WTC11 (cell line): Measurements from ENCODE around the gene TMEM89. TPM values are rescaled to one million over a fixed set of nuclear protein-coding genes. Genes with fewer than 3 reads are reported as not detected.
A peak's percentile ranks its signal among the peaks of the same experiment; 100 is the strongest.

Source experiments
- CREB1 ChIP-seq: sonication (generic); formaldehyde crosslinking; IDR thresholded peaks from 2 replicates; pipeline ENCODE4 v1.8.0; 2023; ENCODE audit warnings: mild to moderate bottlenecking, missing genetic modification reagents
- E2F4 ChIP-seq: sonication (generic); formaldehyde crosslinking; IDR thresholded peaks from 2 replicates; pipeline ENCODE4 v1.8.1; 2022; ENCODE audit warnings: low read depth, mild to moderate bottlenecking, moderate library complexity, missing genetic modification reagents, borderline replicate concordance
- ESRRA ChIP-seq: sonication (generic); formaldehyde crosslinking; IDR thresholded peaks from 2 replicates; pipeline ENCODE4 v1.8.1; 2022; ENCODE audit warnings: mild to moderate bottlenecking, missing genetic modification reagents, borderline replicate concordance
- ETV6 ChIP-seq: sonication (generic); formaldehyde crosslinking; IDR thresholded peaks from 2 replicates; pipeline ENCODE4 v1.8.1; 2022; ENCODE audit warnings: mild to moderate bottlenecking, missing genetic modification reagents
- GABPB1 ChIP-seq: sonication (generic); formaldehyde crosslinking; IDR thresholded peaks from 2 replicates; pipeline ENCODE4 v1.8.1; 2023; ENCODE audit warnings: mild to moderate bottlenecking, missing genetic modification reagents
- HMGA2 ChIP-seq: fragments of 250-450 bp; sonication (Bioruptor Pico); IDR thresholded peaks from 2 replicates; pipeline ENCODE4 v1.4.0; 2021; ENCODE audit warnings: mild to moderate bottlenecking, moderate library complexity
- IRF2 ChIP-seq: sonication (generic); formaldehyde crosslinking; IDR thresholded peaks from 2 replicates; pipeline ENCODE4 v1.8.0; 2022; ENCODE audit warnings: low read depth, missing genetic modification reagents, borderline replicate concordance
- KAT7 ChIP-seq: sonication (generic); formaldehyde crosslinking; IDR thresholded peaks from 2 replicates; pipeline ENCODE4 v1.8.1; 2023; ENCODE audit warnings: missing genetic modification reagents, mild to moderate bottlenecking, borderline replicate concordance
- MYBL2 ChIP-seq: sonication (generic); formaldehyde crosslinking; IDR thresholded peaks from 2 replicates; pipeline ENCODE4 v1.8.1; 2023; ENCODE audit warnings: mild to moderate bottlenecking, moderate library complexity, missing genetic modification reagents
- NFATC4 ChIP-seq: fragments of 250-450 bp; sonication (Bioruptor Pico); IDR thresholded peaks from 2 replicates; pipeline ENCODE4 v1.9.0; 2021; ENCODE audit warnings: mild to moderate bottlenecking
- NR3C1 ChIP-seq: sonication (generic); formaldehyde crosslinking; conservative IDR thresholded peaks from 2 replicates; pipeline ENCODE4 v1.8.1; 2023; ENCODE audit warnings: low read depth, mild to moderate bottlenecking, missing genetic modification reagents
- SMAD4 ChIP-seq: sonication (generic); formaldehyde crosslinking; IDR thresholded peaks from 2 replicates; pipeline ENCODE4 v1.8.0; 2022; ENCODE audit warnings: mild to moderate bottlenecking, missing genetic modification reagents
- TP53 ChIP-seq: sonication (generic); formaldehyde crosslinking; IDR thresholded peaks from 2 replicates; pipeline ENCODE4 v1.8.1; 2023; ENCODE audit warnings: mild to moderate bottlenecking, missing genetic modification reagents
- ZNF121 ChIP-seq: sonication (generic); formaldehyde crosslinking; IDR thresholded peaks from 2 replicates; pipeline ENCODE4 v1.8.0; 2023; ENCODE audit warnings: missing genetic modification reagents
- ZNF232 ChIP-seq: sonication (generic); formaldehyde crosslinking; IDR thresholded peaks from 2 replicates; pipeline ENCODE4 v1.8.0; 2022; ENCODE audit warnings: mild to moderate bottlenecking, missing genetic modification reagents
- ZNF281 ChIP-seq: sonication (generic); formaldehyde crosslinking; IDR thresholded peaks from 2 replicates; pipeline ENCODE4 v1.8.0; 2023; ENCODE audit warnings: mild to moderate bottlenecking, missing genetic modification reagents
- ZNF317 ChIP-seq: sonication (generic); formaldehyde crosslinking; IDR thresholded peaks from 2 replicates; pipeline ENCODE4 v1.8.1; 2023; ENCODE audit warnings: low read depth, mild to moderate bottlenecking, moderate library complexity, missing genetic modification reagents, borderline replicate concordance
- ZNF396 ChIP-seq: fragments of 250-450 bp; sonication (Bioruptor Pico); IDR thresholded peaks from 2 replicates; pipeline ENCODE4 v1.8.0; 2021; ENCODE audit warnings: mild to moderate bottlenecking, moderate library complexity, borderline replicate concordance
- ZNF671 ChIP-seq: fragments of 250-450 bp; sonication (Bioruptor Pico); IDR thresholded peaks from 2 replicates; pipeline ENCODE4 v1.8.0; 2021; ENCODE audit warnings: mild to moderate bottlenecking
- total RNA-seq: library from RNA; stranded (reverse); gene quantifications from 3 replicates; pipeline ENCODE4 v1.2.3, GENCODE V29; 2021
- TF ChIP-seq, protein P1 (sequence below): sonication (generic); formaldehyde crosslinking; IDR thresholded peaks from 2 replicates; pipeline ENCODE4 v1.8.0; 2022; ENCODE audit warnings: mild to moderate bottlenecking, missing genetic modification reagents
- TF ChIP-seq, protein P2 (sequence below): sonication (generic); formaldehyde crosslinking; IDR thresholded peaks from 2 replicates; pipeline ENCODE4 v1.8.0; 2023; ENCODE audit warnings: missing genetic modification reagents, mild to moderate bottlenecking, borderline replicate concordance

TMEM89 gene
- total RNA-seq, 1 experiment from 2014 or later: 0.66 TPM

DNA sequence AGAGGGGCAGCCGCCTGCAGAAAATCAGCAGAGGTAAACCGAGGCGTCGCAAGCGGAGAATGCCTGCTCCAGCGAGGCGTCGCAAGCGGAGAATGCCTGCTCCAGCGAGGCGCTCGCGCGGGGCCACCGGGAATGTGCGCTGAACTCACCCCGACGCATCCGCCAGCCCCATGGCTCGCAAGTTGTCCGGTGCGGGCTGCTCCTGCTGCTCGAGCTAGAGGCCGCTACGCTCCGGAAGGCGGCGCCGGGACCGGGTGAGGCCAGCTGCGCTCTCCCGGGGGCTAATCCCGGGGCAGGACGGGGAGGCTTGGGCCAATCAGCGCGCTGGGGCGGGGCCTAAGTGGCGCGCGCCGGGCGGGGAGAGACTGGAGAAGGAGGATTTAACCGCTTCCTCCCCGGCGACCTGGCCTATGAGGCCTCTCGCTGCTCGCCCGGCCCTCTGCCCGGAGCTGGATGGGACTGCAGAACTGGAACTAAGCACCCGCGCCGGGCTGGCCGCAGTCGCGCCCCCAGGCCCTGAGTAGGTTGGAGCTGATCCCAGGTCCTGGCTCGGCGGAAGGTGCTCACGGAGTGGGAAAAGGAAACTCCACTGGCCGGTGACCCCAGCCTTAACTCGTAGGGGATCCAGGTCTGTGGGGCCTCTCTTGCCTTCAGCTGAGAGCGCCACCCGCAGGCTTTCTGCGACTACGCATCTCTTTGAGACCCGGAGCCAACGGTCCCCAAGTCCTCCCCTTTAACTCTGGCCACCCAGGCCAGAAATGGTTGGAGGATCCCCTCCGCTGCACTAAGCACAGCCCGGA lies 13.9 kb upstream of the TMEM89 start, which contains the start of gene SLC26A6 (continued):
- TF ChIP-seq E2F4 (CRISPR knock-in tag) (0 out of 2 replicates have a peak, but pooled peaks have one; percentile 17), TP53 (no peak), ZNF232 (no peak; the same call in 1 of the 2 replicates), ZNF317 (CRISPR knock-in tag) (0 out of 2 replicates have a peak, but pooled peaks have one; percentile 44), CREB1 (CRISPR knock-in tag) (peak; percentile 70; the same call in 1 of the 2 replicates), ZNF281 (CRISPR knock-in tag) (0 out of 2 replicates have a peak, but pooled peaks have one; percentile 47), ESRRA (CRISPR knock-in tag) (no peak), HMGA2 (CRISPR knock-in tag) (no peak), SMAD4 (CRISPR knock-in tag) (no peak), KAT7 (CRISPR knock-in tag) (peak; percentile 93; the same call in 1 of the 2 replicates), MYBL2 (peak; percentile 67; the same call in 1 of the 2 replicates), ZNF396 (no peak), GABPB1 (CRISPR knock-in tag) (0 out of 2 replicates have a peak, but pooled peaks have one; percentile 6), ZNF671 (no peak), NR3C1 (no peak; the same call in 1 of the 2 replicates), IRF2 (no peak; the same call in 1 of the 2 replicates), ZNF121 (CRISPR knock-in tag) (no peak), ETV6 (CRISPR knock-in tag) (peak; percentile 45; the same call in 1 of the 2 replicates), NFATC4 (CRISPR knock-in tag) (no peak)
- TF ChIP-seq, protein P1, sequence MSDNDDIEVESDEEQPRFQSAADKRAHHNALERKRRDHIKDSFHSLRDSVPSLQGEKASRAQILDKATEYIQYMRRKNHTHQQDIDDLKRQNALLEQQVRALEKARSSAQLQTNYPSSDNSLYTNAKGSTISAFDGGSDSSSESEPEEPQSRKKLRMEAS (CRISPR knock-in tag): peak; percentile 25; the same call in 1 of the 2 replicates
- TF ChIP-seq, protein P2, sequence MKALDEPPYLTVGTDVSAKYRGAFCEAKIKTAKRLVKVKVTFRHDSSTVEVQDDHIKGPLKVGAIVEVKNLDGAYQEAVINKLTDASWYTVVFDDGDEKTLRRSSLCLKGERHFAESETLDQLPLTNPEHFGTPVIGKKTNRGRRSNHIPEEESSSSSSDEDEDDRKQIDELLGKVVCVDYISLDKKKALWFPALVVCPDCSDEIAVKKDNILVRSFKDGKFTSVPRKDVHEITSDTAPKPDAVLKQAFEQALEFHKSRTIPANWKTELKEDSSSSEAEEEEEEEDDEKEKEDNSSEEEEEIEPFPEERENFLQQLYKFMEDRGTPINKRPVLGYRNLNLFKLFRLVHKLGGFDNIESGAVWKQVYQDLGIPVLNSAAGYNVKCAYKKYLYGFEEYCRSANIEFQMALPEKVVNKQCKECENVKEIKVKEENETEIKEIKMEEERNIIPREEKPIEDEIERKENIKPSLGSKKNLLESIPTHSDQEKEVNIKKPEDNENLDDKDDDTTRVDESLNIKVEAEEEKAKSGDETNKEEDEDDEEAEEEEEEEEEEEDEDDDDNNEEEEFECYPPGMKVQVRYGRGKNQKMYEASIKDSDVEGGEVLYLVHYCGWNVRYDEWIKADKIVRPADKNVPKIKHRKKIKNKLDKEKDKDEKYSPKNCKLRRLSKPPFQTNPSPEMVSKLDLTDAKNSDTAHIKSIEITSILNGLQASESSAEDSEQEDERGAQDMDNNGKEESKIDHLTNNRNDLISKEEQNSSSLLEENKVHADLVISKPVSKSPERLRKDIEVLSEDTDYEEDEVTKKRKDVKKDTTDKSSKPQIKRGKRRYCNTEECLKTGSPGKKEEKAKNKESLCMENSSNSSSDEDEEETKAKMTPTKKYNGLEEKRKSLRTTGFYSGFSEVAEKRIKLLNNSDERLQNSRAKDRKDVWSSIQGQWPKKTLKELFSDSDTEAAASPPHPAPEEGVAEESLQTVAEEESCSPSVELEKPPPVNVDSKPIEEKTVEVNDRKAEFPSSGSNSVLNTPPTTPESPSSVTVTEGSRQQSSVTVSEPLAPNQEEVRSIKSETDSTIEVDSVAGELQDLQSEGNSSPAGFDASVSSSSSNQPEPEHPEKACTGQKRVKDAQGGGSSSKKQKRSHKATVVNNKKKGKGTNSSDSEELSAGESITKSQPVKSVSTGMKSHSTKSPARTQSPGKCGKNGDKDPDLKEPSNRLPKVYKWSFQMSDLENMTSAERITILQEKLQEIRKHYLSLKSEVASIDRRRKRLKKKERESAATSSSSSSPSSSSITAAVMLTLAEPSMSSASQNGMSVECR (CRISPR knock-in tag): no peak
